Endodermal cell (in vitro differentiated cells): ENCODE data around the gene BTG3. TPM values are rescaled to one million over a fixed set of nuclear protein-coding genes. Genes with fewer than 3 reads are reported as not detected.

ENCODE experiments used
- DNase-seq: peaks from one replicate; pipeline ENCODE4 v3.0.0-alpha.2; 2017
- H3K27ac ChIP-seq: 2 replicates; pipeline ENCODE4 v1.5.1; 2013; ENCODE audit warnings: mild to moderate bottlenecking, low read depth, low read length, moderate library complexity
- H3K27me3 ChIP-seq: 2 replicates; pipeline ENCODE4 v1.6.1; 2013; ENCODE audit warnings: mild to moderate bottlenecking, low read length, moderate library complexity; ENCODE audit not compliant: insufficient read depth, control insufficient read depth, poor library complexity, severe bottlenecking
- H3K36me3 ChIP-seq: 2 replicates; pipeline ENCODE4 v1.7.0; 2013; ENCODE audit warnings: mild to moderate bottlenecking, low read length, moderate library complexity; ENCODE audit not compliant: control insufficient read depth, insufficient read depth
- H3K4me1 ChIP-seq: one replicate; pipeline ENCODE4 v1.7.0; 2013; ENCODE audit warnings: low read length; ENCODE audit not compliant: control insufficient read depth, insufficient read depth
- H3K4me3 ChIP-seq: 2 replicates; pipeline ENCODE4 v1.5.1; 2013; ENCODE audit warnings: mild to moderate bottlenecking, low read length, moderate library complexity
- H3K9ac ChIP-seq: 2 replicates; pipeline ENCODE4 v1.6.1; 2013; ENCODE audit warnings: mild to moderate bottlenecking, low read length, moderate library complexity; ENCODE audit not compliant: poor library complexity, severe bottlenecking; ENCODE audit errors: extremely low read depth
- H3K9me3 ChIP-seq: 2 replicates; pipeline ENCODE4 v1.6.1; 2013; ENCODE audit warnings: mild to moderate bottlenecking, low read length, moderate library complexity; ENCODE audit not compliant: control insufficient read depth
- H3K27ac Mint-ChIP-seq: 2 replicates; pipeline ENCODE4 v1.8.0; 2020; ENCODE audit warnings: mixed read lengths
- H3K27me3 Mint-ChIP-seq: 2 replicates; pipeline ENCODE4 v1.8.0; 2021; ENCODE audit warnings: mild to moderate bottlenecking, mixed read lengths; ENCODE audit not compliant: insufficient read depth
- H3K36me3 Mint-ChIP-seq: 2 replicates; pipeline ENCODE4 v1.8.0; 2020; ENCODE audit warnings: low read depth, mixed read lengths
- H3K4me1 Mint-ChIP-seq: 2 replicates; pipeline ENCODE4 v1.8.0; 2020; ENCODE audit warnings: mixed read lengths
- H3K4me3 Mint-ChIP-seq: 2 replicates; pipeline ENCODE4 v1.8.0; 2020; ENCODE audit warnings: mild to moderate bottlenecking, moderate library complexity, mixed read lengths
- H3K9me3 Mint-ChIP-seq: 2 replicates; pipeline ENCODE4 v1.8.0; 2020; ENCODE audit warnings: mild to moderate bottlenecking, mixed read lengths
- CTCF ChIP-seq: fragments of 200-600 bp; sonication (generic); conservative IDR thresholded peaks from 2 replicates; pipeline ENCODE4 v1.5.0; 2021; ENCODE audit warnings: antibody characterized with exemption, mild to moderate bottlenecking
- WGBS, 2 experiments: methylation state at CpG; one replicate each; pipeline versions ENCODE4 v1.1.5 to v1.1.7; 2013; ENCODE audit warnings: missing lambda C conversion rate in 2 of 2, mixed read lengths in 1 of 2; ENCODE audit not compliant: insufficient coverage in 1 of 2, insufficient read length in 1 of 2; 5-methylcytosine and 5-hydroxymethylcytosine counted together
- total RNA-seq, 2 donors: library from RNA; stranded (reverse); fragmentation: NEBNext Ultra II Directional in 1 of 2; extraction: Animal tissue kit (Norgen Biotek cat#: 25700) in 1 of 2; gene quantifications; 2 replicates in 1 of 2; 3 replicates in 1 of 2; pipeline ENCODE4 v1.2.1, GENCODE V29; 2021

BTG3 gene
- total RNA-seq, 2 donors from 2014 or later = 35.1 to 54.3 TPM

- peaks cover under 1% of the 10 kb centered on the region for H3K9me3 ChIP-seq
- 89% methylated on average over 1 of the region's 1 CpG; no CpG with 5 or more reads in 1 of the 2 experiments for WGBS, 2 experiments
- no peaks in the 10 kb centered on the region for H3K27me3 ChIP-seq
- peaks cover 38% of the 10 kb centered on the region for H3K36me3 Mint-ChIP-seq
- no peak overlapping the region for H3K4me3 ChIP-seq
- H3K4me3 Mint-ChIP-seq = no peak overlapping the region
- TF ChIP-seq CTCF = no peak
- H3K36me3 ChIP-seq = peaks cover 39% of the 10 kb centered on the region
- peaks cover 22% of the 10 kb centered on the region for H3K4me1 Mint-ChIP-seq
- H3K4me1 ChIP-seq = no peaks in the 10 kb centered on the region
- H3K27ac ChIP-seq = no peak overlapping the region
- no peak overlapping the region for H3K9ac ChIP-seq
- no peak overlapping the region for H3K27ac Mint-ChIP-seq
- H3K27me3 Mint-ChIP-seq = no peaks in the 10 kb centered on the region
- DNase-seq = no peak
- H3K9me3 Mint-ChIP-seq = no peaks in the 10 kb centered on the region
Measured at GRCh38 chr21:17545007-17545406, 67.7 kb downstream of the BTG3 start.

Other genes starting within 250 kb of the BTG3 start
- 10 to 100 TPM; 60.5 to 84.3 TPM for gene CXADR, start 99.9 kb downstream of the BTG3 start, total RNA-seq
- gene C21orf91, start 206.5 kb upstream of the BTG3 start, total RNA-seq = 10 to 100 TPM; 32.3 to 49.5 TPM